Stomach (tissue), 9 donors: ENCODE measurements around the gene ALX1. TPM values are rescaled to one million over a fixed set of nuclear protein-coding genes. Genes with fewer than 3 reads are reported as not detected.
"Not testable (repeated sequence)": the region's sequence is repeated elsewhere in the genome, so short reads cannot be mapped to it uniquely, and the experiment has no call there.

ENCODE experiments used
- DNase-seq, 2 donors: peaks; one replicate each; pipeline versions ENCODE4 v3.0.0 to v3.0.0-alpha.2; 2013 to 2019
- H3K27ac ChIP-seq, 5 donors: fragments of 200-600 bp in 4 of 5; sonication (generic) in 4 of 5; one replicate each; pipeline ENCODE4 v1.5.1; 2013 to 2019; ENCODE audit warnings: mild to moderate bottlenecking in 1 of 5, moderate library complexity in 1 of 5
- H3K27me3 ChIP-seq, 3 donors: fragments of 200-600 bp; sonication (generic); one replicate each; pipeline ENCODE4 v1.5.1; 2017 to 2019; ENCODE audit warnings: mixed run types in 1 of 3
- H3K36me3 ChIP-seq, 4 donors: fragments of 200-600 bp; sonication (generic); 1 replicate in 3 of 4; 2 replicates in 1 of 4; pipeline ENCODE4 v1.5.1; 2016 to 2019
- H3K4me1 ChIP-seq, 4 donors: fragments of 200-600 bp; sonication (generic); one replicate each; pipeline ENCODE4 v1.5.1; 2016 to 2019
- H3K4me3 ChIP-seq, 4 donors: fragments of 200-600 bp; sonication (generic) in 3 of 4; one replicate each; pipeline ENCODE4 v1.5.1; 2016 to 2019; ENCODE audit warnings: mild to moderate bottlenecking in 1 of 4
- H3K9me3 ChIP-seq, 4 donors: fragments of 200-600 bp; sonication (generic); one replicate each; pipeline ENCODE4 v1.5.1; 2016 to 2019
- EP300 ChIP-seq: sonication (generic); formaldehyde crosslinking; IDR thresholded peaks from one replicate; pipeline ENCODE4 v1.6.1; 2017; ENCODE audit warnings: antibody characterized with exemption
- POLR2A ChIP-seq, 4 donors: fragments of 450-650 bp; IDR thresholded peaks; one replicate each; pipeline ENCODE4 v1.6.1; 2016; ENCODE audit warnings: antibody characterized with exemption in 4 of 4, control low read depth in 2 of 4, mild to moderate bottlenecking in 1 of 4, moderate library complexity in 1 of 4
- POLR2AphosphoS5 ChIP-seq, 3 donors: sonication (generic); formaldehyde crosslinking; IDR thresholded peaks; one replicate each; pipeline ENCODE4 v1.6.1; 2016; ENCODE audit warnings: antibody characterized with exemption in 3 of 3
- WGBS, 5 donors: extraction: QIAGEN DNeasy Blood & Tissue Kit in 3 of 5; methylation state at CpG; one replicate each; pipeline versions ENCODE4 v1.1.5 to v1.1.7; 2013 to 2018; 5-methylcytosine and 5-hydroxymethylcytosine counted together
- intact Hi-C: fragments of 100-400 bp; cut with DNase I; formaldehyde crosslinking; loops from one replicate; pipeline ENCODE4 v1.15.1; 2023; ENCODE audit warnings: low total_unique reads
- polyA plus RNA-seq, 3 donors: library from polyadenylated mRNA; stranded (reverse); fragments of 200-250 nt; gene quantifications; one replicate each; pipeline ENCODE4 v1.2.3, GENCODE V29; 2013
- total RNA-seq, 5 donors: library from RNA; depleted of rRNA; stranded (reverse); fragments of >200 nt; gene quantifications; one replicate each; pipeline versions ENCODE4 v1.1.0 to v1.2.3, GENCODE V29; 2014 to 2016
- TF ChIP-seq, protein P1 (sequence below), 7 experiments: fragments of 450-650 bp in 4 of 7; fragments of 200-600 bp in 3 of 7; sonication (generic) in 3 of 7; IDR thresholded peaks; one replicate each; pipeline ENCODE4 v1.5.1; 2016 to 2019; ENCODE audit warnings: antibody characterized with exemption in 7 of 7, control low read depth in 2 of 7, mild to moderate bottlenecking in 1 of 7
- donor health status: healthy with polysubstance abuse.
- donor health status: Bipolar disorder and iron deficiency.
- donor health status: healthy.

The ALX1 gene
- total and polyA plus RNA-seq, 8 donors = not detected

DNA sequence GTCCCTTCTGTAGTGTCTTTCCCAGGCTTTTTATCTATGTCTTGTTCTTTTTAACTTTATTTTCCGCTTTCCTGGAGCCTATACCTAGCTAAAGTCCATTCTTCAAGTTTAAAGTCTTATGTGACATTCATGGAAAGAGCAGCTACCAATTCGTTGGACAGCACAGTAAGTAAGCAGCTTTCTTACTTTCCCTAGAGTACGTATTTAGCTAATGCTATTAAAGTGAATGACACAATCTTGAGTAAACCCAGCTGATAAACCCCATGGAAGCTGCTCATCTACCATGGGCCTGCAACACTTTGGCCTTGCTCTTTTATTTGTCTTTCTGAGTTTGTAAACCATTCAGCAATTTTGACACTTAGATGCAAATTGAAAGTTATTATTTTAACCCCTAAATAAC lies 30.0 kb downstream of the ALX1 start:
- Histone ChIP-seq H3K4me1 (no peaks in the 10 kb centered on the region), H3K27me3 (peaks cover 0 to 18% (median 0%) of the 10 kb centered on the region in 3 donors), H3K4me3 (no peak overlapping the region), H3K9me3 (no peaks in the 10 kb centered on the region), H3K36me3 (no peaks in the 10 kb centered on the region), H3K27ac (no peak overlapping the region)
- intact Hi-C loops = no loop called here
- no peak for TF ChIP-seq POLR2AphosphoS5 (IDR thresholded peaks at IDR 0.05)
- TF ChIP-seq, protein P1, sequence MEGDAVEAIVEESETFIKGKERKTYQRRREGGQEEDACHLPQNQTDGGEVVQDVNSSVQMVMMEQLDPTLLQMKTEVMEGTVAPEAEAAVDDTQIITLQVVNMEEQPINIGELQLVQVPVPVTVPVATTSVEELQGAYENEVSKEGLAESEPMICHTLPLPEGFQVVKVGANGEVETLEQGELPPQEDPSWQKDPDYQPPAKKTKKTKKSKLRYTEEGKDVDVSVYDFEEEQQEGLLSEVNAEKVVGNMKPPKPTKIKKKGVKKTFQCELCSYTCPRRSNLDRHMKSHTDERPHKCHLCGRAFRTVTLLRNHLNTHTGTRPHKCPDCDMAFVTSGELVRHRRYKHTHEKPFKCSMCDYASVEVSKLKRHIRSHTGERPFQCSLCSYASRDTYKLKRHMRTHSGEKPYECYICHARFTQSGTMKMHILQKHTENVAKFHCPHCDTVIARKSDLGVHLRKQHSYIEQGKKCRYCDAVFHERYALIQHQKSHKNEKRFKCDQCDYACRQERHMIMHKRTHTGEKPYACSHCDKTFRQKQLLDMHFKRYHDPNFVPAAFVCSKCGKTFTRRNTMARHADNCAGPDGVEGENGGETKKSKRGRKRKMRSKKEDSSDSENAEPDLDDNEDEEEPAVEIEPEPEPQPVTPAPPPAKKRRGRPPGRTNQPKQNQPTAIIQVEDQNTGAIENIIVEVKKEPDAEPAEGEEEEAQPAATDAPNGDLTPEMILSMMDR (IDR thresholded peaks at IDR 0.05) = no peak
- no peak for TF ChIP-seq EP300
- WGBS, 5 donors = 16 to 36% (median 31%) methylated on average over 3 of the region's 3 CpGs
- no peak for DNase-seq

DNA sequence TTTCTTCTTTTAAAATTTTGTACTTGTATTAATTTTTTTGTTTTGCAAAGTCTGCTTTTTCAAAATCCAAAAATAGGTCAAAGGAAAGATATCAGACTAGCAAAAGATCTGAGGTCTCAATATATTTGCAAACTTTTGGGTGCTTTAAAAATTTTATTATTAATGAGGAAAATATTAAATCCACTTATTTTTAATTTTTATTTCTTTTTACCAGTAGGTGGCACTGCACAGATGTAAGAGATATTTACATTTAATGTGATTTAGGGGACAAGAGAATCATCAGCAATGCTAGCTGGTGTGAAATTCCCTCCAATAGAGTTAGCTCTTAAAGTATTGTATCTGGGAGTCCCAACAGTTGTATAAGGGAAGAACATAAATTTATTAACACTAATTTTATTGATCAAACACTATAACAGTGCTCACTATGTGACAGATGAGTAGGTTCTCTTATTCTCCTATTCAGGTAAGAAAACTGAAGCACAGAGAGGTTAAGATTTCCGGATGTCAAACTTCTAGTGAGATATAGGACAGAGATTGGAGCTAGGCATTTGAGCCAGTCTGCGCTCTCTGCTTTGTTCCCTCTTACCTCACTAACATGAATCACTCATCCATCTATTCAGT lies 30.5 kb downstream of the ALX1 start:
- WGBS, 5 donors = 85 to 90% (median 88%) methylated on average over 2 of the region's 2 CpGs
- Histone ChIP-seq H3K36me3 (no peaks in the 10 kb centered on the region), H3K4me3 (no peak overlapping the region), H3K9me3 (no peaks in the 10 kb centered on the region), H3K4me1 (no peaks in the 10 kb centered on the region), H3K27ac (no peak overlapping the region), H3K27me3 (peaks cover 0 to 18% (median 0%) of the 10 kb centered on the region in 3 donors)
- TF ChIP-seq, protein P1 (IDR thresholded peaks at IDR 0.05) = peak in 1 of 7 experiments; percentile 47
- TF ChIP-seq POLR2AphosphoS5 (IDR thresholded peaks at IDR 0.05) = no peak
- no peak for TF ChIP-seq EP300
- intact Hi-C loops = no loop called here
- no peak for DNase-seq

DNA sequence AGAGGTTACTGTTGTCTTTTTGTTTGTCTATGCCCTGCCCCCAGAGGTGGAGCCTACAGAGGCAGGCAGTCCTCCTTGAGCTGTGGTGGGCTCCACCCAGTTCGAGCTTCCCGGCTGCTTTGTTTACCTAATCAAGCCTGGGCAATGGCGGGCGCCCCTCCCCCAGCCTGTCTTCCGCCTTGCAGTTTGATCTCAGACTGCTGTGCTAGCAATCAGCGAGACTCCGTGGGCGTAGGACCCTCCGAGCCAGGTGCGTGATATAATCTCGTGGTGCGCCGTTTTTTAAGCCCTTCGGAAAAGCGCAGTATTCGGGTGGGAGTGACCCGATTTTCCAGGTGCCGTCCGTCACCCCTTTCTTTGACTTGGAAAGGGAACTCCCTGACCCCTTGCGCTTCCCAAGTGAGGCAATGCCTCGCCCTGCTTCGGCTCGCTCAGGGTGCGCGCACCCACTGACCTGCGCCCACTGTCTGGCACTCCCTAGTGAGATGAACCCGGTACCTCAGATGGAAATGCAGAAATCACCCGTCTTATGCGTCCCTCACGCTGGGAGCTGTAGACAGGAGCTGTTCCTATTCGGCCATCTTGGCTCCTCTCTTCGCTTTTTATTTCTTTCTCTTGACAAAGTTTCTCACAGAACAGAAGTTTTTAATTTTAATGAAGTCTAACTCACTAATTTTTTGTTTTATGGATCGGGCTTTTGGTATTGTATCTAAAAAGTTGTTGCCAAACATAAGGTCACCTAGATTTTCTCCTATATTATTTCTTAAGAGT lies 38.0 kb downstream of the ALX1 start:
- H3K4me3 ChIP-seq, DNase-seq, H3K4me1 ChIP-seq, H3K9me3 ChIP-seq, intact Hi-C loops, H3K27ac ChIP-seq, H3K36me3 ChIP-seq: not testable (repeated sequence)
- H3K27me3 ChIP-seq = peaks cover 0 to 14% (median 0%) of the 10 kb centered on the region in 3 donors
- 74 to 83% (median 75%) methylated on average over 32 to 33 of the region's 33 CpGs for WGBS, 5 donors

DNA sequence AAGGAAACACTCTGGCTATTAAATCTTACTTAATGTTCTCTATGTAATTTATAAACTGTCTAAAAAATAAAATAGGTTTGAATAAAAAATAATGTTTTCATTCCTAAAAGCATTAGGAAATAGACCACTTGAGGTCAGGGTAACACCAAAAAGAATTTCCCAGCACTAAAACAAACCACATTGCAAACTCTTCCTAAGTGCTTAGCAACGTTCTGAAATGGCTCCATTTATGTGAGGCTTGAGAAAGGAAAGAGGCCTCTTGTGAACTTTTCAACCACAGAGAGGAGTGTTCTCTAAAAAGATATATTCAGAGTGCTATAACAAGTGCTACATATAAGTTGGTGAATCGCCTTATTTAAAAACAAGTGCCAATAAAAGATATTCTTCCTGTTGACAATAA lies 42.7 kb downstream of the ALX1 start:
- DNase-seq = peak in 1 of 2 donors; percentile 26
- Histone ChIP-seq H3K4me1 (no peaks in the 10 kb centered on the region), H3K27ac (no peak overlapping the region), H3K36me3 (no peaks in the 10 kb centered on the region), H3K27me3 (peaks cover 0 to 16% (median 0%) of the 10 kb centered on the region in 3 donors), H3K9me3 (no peaks in the 10 kb centered on the region), H3K4me3 (no peak overlapping the region)
- TF ChIP-seq POLR2AphosphoS5 (IDR thresholded peaks at IDR 0.05) = no peak
- no peak for TF ChIP-seq POLR2A (IDR thresholded peaks at IDR 0.05)
- TF ChIP-seq EP300 = no peak
- TF ChIP-seq, protein P1 (IDR thresholded peaks at IDR 0.05) = no peak
- intact Hi-C loops = no loop called here
- 39 to 77% (median 63%) methylated on average over 2 of the region's 2 CpGs for WGBS, 5 donors

DNA sequence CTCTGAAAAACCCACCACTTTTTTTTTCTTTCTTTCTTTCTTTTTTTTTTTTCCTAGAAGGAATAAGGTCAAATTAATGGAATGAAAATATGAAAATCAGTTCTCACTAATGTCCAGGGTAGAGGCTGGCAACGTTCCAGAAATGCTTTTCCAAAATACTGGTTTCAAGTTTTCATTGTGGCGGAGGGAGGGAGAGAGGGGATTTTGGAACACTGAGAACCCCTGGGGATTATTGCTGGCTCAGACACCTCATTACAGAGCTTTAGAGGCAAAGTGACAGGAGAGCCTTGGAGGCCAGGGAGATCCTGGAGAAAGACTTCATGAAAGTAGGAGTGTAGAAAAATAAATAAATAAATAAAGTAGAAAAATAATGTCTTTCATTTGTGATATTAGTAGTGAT lies 45.4 kb downstream of the ALX1 start:
- intact Hi-C loops = no loop called here

More for the DNA sequence above, 45.4 kb downstream of the ALX1 start:
- peaks cover 0 to 13% (median 0%) of the 10 kb centered on the region in 3 donors for H3K27me3 ChIP-seq
- no peaks in the 10 kb centered on the region for H3K9me3 ChIP-seq
- H3K36me3 ChIP-seq = no peaks in the 10 kb centered on the region
- no peak overlapping the region for H3K27ac ChIP-seq
- 13 to 40% (median 24%) methylated on average over 2 of the region's 2 CpGs for WGBS, 5 donors
- no peak for TF ChIP-seq EP300
- TF ChIP-seq POLR2A (IDR thresholded peaks at IDR 0.05) = no peak
- TF ChIP-seq POLR2AphosphoS5 (IDR thresholded peaks at IDR 0.05) = no peak
- TF ChIP-seq, protein P1 (IDR thresholded peaks at IDR 0.05) = no peak
- peak in 1 of 2 donors; percentile 15 for DNase-seq
- no peaks in the 10 kb centered on the region for H3K4me1 ChIP-seq
- no peak overlapping the region for H3K4me3 ChIP-seq
